Mesothelial cell of epicardium (in vitro differentiated cells): ENCODE results near the gene SMG6. TPM values are rescaled to one million over a fixed set of nuclear protein-coding genes. Genes with fewer than 3 reads are reported as not detected.

ENCODE experiments used
- DNase-seq, 2 experiments: peaks; one replicate each; pipeline ENCODE4 v3.0.0; 2021; ENCODE audit warnings: low spot score in 2 of 2; ENCODE audit not compliant: unreplicated experiment in 2 of 2
- H3K27ac Mint-ChIP-seq: 2 replicates; pipeline ENCODE4 v1.8.0; 2021; ENCODE audit warnings: mixed read lengths
- H3K27me3 Mint-ChIP-seq: 2 replicates; pipeline ENCODE4 v1.8.0; 2021; ENCODE audit warnings: low read depth, mixed read lengths
- H3K36me3 Mint-ChIP-seq: 2 replicates; pipeline ENCODE4 v1.8.0; 2021; ENCODE audit warnings: mixed read lengths
- H3K4me1 Mint-ChIP-seq: 2 replicates; pipeline ENCODE4 v1.8.0; 2021; ENCODE audit warnings: mixed read lengths
- H3K4me3 Mint-ChIP-seq: 2 replicates; pipeline ENCODE4 v1.8.0; 2021; ENCODE audit warnings: mild to moderate bottlenecking, moderate library complexity, mixed read lengths
- H3K9me3 Mint-ChIP-seq: 2 replicates; pipeline ENCODE4 v1.8.0; 2021; ENCODE audit warnings: mixed read lengths
- CTCF ChIP-seq: fragments of 200-600 bp; sonication (generic); IDR thresholded peaks from one replicate; pipeline ENCODE4 v1.5.0; 2021; ENCODE audit warnings: antibody characterized with exemption; ENCODE audit not compliant: unreplicated experiment
- total RNA-seq: library from RNA; stranded (reverse); gene quantifications from 3 replicates; pipeline ENCODE4 v1.2.1, GENCODE V29; 2021

The SMG6 gene
- total RNA-seq, 1 donor from 2014 or later: 58.3 TPM

- DNase-seq: no peak
- TF ChIP-seq CTCF: no peak
- Mint-ChIP-seq H3K27me3 (peaks cover 4% of the 10 kb centered on the region), H3K36me3 (peaks cover 19% of the 10 kb centered on the region), H3K9me3 (no peaks in the 10 kb centered on the region), H3K4me1 (peaks cover 74% of the 10 kb centered on the region), H3K27ac (peak overlapping the region; percentile 76), H3K4me3 (no peak overlapping the region)
Observed at GRCh38 chr17:2062571-2063183, 240.9 kb downstream of the SMG6 start.

- TF ChIP-seq CTCF: no peak
- no peak for DNase-seq
- Mint-ChIP-seq H3K9me3 (no peaks in the 10 kb centered on the region), H3K27me3 (peaks cover 5% of the 10 kb centered on the region), H3K4me1 (peaks cover 68% of the 10 kb centered on the region), H3K27ac (peak overlapping the region; percentile 76), H3K36me3 (peaks cover 19% of the 10 kb centered on the region), H3K4me3 (no peak overlapping the region)
Observed at GRCh38 chr17:2061441-2061958, 242.1 kb downstream of the SMG6 start.

- peaks cover 19% of the 10 kb centered on the region for H3K36me3 Mint-ChIP-seq
- H3K4me3 Mint-ChIP-seq: peak overlapping the region; percentile 39
- no peak for TF ChIP-seq CTCF
- DNase-seq: no peak
- peak overlapping the region; percentile 76 for H3K27ac Mint-ChIP-seq
- H3K9me3 Mint-ChIP-seq: no peaks in the 10 kb centered on the region
- H3K4me1 Mint-ChIP-seq: peaks cover 63% of the 10 kb centered on the region
- peaks cover 5% of the 10 kb centered on the region for H3K27me3 Mint-ChIP-seq
Observed at GRCh38 chr17:2060681-2061440, 242.7 kb downstream of the SMG6 start.

- Mint-ChIP-seq H3K27me3 (peaks cover 5% of the 10 kb centered on the region), H3K4me3 (peak overlapping the region; percentile 39), H3K27ac (peak overlapping the region; percentile 76), H3K36me3 (peaks cover 19% of the 10 kb centered on the region), H3K9me3 (no peaks in the 10 kb centered on the region), H3K4me1 (peaks cover 59% of the 10 kb centered on the region)
- no peak for TF ChIP-seq CTCF
- no peak for DNase-seq
Observed at GRCh38 chr17:2060385-2060658, 243.3 kb downstream of the SMG6 start.

- Mint-ChIP-seq H3K4me1 (peaks cover 54% of the 10 kb centered on the region), H3K27me3 (peaks cover 5% of the 10 kb centered on the region), H3K9me3 (no peaks in the 10 kb centered on the region), H3K27ac (peak overlapping the region; percentile 90), H3K4me3 (peak overlapping the region; percentile 62), H3K36me3 (peaks cover 17% of the 10 kb centered on the region)
- no peak for DNase-seq
- no peak for TF ChIP-seq CTCF
Observed at GRCh38 chr17:2059547-2060384, 243.8 kb downstream of the SMG6 start.
